GM23338 (cell line): ENCODE measurements around the gene DRC1.

Experiments
- EZH2 ChIP-seq: fragments of 200-600 bp; sonication (generic); IDR thresholded peaks from one replicate; pipeline ENCODE4 v1.8.0; 2017; ENCODE audit warnings: antibody characterized with exemption, mild to moderate bottlenecking, low read depth; ENCODE audit not compliant: unreplicated experiment
- EZH2phosphoT487 ChIP-seq: fragments of 200-600 bp; sonication (generic); IDR thresholded peaks from one replicate; pipeline ENCODE4 v1.8.1; 2018; ENCODE audit warnings: antibody characterized with exemption; ENCODE audit not compliant: unreplicated experiment
- JUNB ChIP-seq: IDR thresholded peaks from one replicate; pipeline ENCODE4 v1.6.1; 2016; ENCODE audit warnings: antibody characterized with exemption; ENCODE audit not compliant: unreplicated experiment
- POLR2AphosphoS5 ChIP-seq: IDR thresholded peaks from 2 replicates; pipeline ENCODE4 v1.6.1; 2016; ENCODE audit warnings: antibody characterized with exemption, low read depth
- ZNF114 ChIP-seq: fragments of 250-450 bp; sonication (Bioruptor Pico); IDR thresholded peaks from 2 replicates; pipeline ENCODE4 v1.5.0; 2020; ENCODE audit warnings: mild to moderate bottlenecking, moderate library complexity
- TF ChIP-seq, protein P1 (sequence below), 2 experiments: fragments of 200-600 bp in 1 of 2; sonication (generic) in 1 of 2; conservative IDR thresholded peaks; 2 replicates each; pipeline versions ENCODE4 v1.5.1 to v1.6.1; 2016 to 2017; ENCODE audit warnings: antibody characterized with exemption in 2 of 2, low read depth in 2 of 2, mild to moderate bottlenecking in 2 of 2, moderate library complexity in 1 of 2
- TF ChIP-seq, protein P2 (sequence below): IDR thresholded peaks from one replicate; pipeline ENCODE4 v1.6.1; 2018; ENCODE audit warnings: antibody characterized with exemption; ENCODE audit not compliant: unreplicated experiment
- TF ChIP-seq, protein P3 (sequence below): fragments of 250-450 bp; sonication (Bioruptor Pico); IDR thresholded peaks from 2 replicates; pipeline ENCODE4 v1.5.0; 2020; ENCODE audit warnings: mild to moderate bottlenecking, moderate library complexity

DNA sequence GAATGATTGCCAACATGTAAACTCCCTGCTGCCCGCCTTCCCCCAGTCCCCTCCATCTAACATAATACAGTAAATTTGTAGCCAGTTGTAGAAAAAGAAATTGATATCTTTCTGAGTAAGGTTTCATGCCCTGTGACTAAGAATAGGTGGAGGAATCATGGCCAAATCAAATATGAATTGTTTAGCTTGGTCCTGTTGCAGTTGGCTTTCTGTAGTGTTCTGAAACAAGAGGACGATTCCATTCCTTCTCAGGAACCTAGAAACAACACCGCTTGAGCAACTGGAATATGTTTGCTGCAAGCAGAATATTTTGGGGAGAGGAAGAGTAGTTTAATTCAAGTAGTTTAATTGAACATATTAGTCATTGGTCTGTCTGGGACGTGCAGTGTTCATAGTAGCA is 7.0 kb upstream of the DRC1 start:
- TF ChIP-seq POLR2AphosphoS5 (no peak), EZH2 (no peak), EZH2phosphoT487 (no peak), JUNB (no peak), ZNF114 (CRISPR knock-in tag) (no peak)
- TF ChIP-seq, protein P1, sequence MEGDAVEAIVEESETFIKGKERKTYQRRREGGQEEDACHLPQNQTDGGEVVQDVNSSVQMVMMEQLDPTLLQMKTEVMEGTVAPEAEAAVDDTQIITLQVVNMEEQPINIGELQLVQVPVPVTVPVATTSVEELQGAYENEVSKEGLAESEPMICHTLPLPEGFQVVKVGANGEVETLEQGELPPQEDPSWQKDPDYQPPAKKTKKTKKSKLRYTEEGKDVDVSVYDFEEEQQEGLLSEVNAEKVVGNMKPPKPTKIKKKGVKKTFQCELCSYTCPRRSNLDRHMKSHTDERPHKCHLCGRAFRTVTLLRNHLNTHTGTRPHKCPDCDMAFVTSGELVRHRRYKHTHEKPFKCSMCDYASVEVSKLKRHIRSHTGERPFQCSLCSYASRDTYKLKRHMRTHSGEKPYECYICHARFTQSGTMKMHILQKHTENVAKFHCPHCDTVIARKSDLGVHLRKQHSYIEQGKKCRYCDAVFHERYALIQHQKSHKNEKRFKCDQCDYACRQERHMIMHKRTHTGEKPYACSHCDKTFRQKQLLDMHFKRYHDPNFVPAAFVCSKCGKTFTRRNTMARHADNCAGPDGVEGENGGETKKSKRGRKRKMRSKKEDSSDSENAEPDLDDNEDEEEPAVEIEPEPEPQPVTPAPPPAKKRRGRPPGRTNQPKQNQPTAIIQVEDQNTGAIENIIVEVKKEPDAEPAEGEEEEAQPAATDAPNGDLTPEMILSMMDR (conservative IDR thresholded peaks at IDR 0.05; ENCODE audit: low read depth in 2 of 2), result no peak
- TF ChIP-seq, protein P2, sequence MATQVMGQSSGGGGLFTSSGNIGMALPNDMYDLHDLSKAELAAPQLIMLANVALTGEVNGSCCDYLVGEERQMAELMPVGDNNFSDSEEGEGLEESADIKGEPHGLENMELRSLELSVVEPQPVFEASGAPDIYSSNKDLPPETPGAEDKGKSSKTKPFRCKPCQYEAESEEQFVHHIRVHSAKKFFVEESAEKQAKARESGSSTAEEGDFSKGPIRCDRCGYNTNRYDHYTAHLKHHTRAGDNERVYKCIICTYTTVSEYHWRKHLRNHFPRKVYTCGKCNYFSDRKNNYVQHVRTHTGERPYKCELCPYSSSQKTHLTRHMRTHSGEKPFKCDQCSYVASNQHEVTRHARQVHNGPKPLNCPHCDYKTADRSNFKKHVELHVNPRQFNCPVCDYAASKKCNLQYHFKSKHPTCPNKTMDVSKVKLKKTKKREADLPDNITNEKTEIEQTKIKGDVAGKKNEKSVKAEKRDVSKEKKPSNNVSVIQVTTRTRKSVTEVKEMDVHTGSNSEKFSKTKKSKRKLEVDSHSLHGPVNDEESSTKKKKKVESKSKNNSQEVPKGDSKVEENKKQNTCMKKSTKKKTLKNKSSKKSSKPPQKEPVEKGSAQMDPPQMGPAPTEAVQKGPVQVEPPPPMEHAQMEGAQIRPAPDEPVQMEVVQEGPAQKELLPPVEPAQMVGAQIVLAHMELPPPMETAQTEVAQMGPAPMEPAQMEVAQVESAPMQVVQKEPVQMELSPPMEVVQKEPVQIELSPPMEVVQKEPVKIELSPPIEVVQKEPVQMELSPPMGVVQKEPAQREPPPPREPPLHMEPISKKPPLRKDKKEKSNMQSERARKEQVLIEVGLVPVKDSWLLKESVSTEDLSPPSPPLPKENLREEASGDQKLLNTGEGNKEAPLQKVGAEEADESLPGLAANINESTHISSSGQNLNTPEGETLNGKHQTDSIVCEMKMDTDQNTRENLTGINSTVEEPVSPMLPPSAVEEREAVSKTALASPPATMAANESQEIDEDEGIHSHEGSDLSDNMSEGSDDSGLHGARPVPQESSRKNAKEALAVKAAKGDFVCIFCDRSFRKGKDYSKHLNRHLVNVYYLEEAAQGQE, result no peak
- TF ChIP-seq, protein P3, sequence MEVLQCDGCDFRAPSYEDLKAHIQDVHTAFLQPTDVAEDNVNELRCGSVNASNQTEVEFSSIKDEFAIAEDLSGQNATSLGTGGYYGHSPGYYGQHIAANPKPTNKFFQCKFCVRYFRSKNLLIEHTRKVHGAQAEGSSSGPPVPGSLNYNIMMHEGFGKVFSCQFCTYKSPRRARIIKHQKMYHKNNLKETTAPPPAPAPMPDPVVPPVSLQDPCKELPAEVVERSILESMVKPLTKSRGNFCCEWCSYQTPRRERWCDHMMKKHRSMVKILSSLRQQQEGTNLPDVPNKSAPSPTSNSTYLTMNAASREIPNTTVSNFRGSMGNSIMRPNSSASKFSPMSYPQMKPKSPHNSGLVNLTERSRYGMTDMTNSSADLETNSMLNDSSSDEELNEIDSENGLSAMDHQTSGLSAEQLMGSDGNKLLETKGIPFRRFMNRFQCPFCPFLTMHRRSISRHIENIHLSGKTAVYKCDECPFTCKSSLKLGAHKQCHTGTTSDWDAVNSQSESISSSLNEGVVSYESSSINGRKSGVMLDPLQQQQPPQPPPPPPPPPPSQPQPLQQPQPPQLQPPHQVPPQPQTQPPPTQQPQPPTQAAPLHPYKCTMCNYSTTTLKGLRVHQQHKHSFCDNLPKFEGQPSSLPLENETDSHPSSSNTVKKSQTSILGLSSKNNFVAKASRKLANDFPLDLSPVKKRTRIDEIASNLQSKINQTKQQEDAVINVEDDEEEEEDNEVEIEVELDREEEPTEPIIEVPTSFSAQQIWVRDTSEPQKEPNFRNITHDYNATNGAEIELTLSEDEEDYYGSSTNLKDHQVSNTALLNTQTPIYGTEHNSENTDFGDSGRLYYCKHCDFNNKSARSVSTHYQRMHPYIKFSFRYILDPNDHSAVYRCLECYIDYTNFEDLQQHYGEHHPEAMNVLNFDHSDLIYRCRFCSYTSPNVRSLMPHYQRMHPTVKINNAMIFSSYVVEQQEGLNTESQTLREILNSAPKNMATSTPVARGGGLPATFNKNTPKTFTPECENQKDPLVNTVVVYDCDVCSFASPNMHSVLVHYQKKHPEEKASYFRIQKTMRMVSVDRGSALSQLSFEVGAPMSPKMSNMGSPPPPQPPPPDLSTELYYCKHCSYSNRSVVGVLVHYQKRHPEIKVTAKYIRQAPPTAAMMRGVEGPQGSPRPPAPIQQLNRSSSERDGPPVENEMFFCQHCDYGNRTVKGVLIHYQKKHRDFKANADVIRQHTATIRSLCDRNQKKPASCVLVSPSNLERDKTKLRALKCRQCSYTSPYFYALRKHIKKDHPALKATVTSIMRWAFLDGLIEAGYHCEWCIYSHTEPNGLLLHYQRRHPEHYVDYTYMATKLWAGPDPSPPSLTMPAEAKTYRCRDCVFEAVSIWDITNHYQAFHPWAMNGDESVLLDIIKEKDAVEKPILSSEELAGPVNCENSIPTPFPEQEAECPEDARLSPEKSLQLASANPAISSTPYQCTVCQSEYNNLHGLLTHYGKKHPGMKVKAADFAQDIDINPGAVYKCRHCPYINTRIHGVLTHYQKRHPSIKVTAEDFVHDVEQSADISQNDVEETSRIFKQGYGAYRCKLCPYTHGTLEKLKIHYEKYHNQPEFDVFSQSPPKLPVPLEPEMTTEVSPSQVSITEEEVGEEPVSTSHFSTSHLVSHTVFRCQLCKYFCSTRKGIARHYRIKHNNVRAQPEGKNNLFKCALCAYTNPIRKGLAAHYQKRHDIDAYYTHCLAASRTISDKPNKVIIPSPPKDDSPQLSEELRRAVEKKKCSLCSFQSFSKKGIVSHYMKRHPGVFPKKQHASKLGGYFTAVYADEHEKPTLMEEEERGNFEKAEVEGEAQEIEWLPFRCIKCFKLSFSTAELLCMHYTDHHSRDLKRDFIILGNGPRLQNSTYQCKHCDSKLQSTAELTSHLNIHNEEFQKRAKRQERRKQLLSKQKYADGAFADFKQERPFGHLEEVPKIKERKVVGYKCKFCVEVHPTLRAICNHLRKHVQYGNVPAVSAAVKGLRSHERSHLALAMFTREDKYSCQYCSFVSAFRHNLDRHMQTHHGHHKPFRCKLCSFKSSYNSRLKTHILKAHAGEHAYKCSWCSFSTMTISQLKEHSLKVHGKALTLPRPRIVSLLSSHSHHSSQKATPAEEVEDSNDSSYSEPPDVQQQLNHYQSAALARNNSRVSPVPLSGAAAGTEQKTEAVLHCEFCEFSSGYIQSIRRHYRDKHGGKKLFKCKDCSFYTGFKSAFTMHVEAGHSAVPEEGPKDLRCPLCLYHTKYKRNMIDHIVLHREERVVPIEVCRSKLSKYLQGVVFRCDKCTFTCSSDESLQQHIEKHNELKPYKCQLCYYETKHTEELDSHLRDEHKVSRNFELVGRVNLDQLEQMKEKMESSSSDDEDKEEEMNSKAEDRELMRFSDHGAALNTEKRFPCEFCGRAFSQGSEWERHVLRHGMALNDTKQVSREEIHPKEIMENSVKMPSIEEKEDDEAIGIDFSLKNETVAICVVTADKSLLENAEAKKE (CRISPR knock-in tag), result no peak
